ENCODE data around the gene PRTG.

GRCh38 chr15:55782901-55783300 lies 39.9 kb upstream of the PRTG start:
- TF ChIP-seq EZH2 (IDR thresholded peaks at IDR 0.05): no peak
- no peak for TF ChIP-seq CTCF (IDR thresholded peaks at IDR 0.05)
- TF ChIP-seq EZH2phosphoT487 (IDR thresholded peaks at IDR 0.05): no peak
